Measurements from ENCODE around the gene CORO1C. TPM values are rescaled to one million over a fixed set of nuclear protein-coding genes. Genes with fewer than 3 reads are reported as not detected.
A peak's percentile ranks its signal among the peaks of the same experiment; 100 is the strongest.

Gene CORO1C
- total and polyA plus RNA-seq, 4 donors: 23.2 to 58.6 (median 41.9) TPM

DNA sequence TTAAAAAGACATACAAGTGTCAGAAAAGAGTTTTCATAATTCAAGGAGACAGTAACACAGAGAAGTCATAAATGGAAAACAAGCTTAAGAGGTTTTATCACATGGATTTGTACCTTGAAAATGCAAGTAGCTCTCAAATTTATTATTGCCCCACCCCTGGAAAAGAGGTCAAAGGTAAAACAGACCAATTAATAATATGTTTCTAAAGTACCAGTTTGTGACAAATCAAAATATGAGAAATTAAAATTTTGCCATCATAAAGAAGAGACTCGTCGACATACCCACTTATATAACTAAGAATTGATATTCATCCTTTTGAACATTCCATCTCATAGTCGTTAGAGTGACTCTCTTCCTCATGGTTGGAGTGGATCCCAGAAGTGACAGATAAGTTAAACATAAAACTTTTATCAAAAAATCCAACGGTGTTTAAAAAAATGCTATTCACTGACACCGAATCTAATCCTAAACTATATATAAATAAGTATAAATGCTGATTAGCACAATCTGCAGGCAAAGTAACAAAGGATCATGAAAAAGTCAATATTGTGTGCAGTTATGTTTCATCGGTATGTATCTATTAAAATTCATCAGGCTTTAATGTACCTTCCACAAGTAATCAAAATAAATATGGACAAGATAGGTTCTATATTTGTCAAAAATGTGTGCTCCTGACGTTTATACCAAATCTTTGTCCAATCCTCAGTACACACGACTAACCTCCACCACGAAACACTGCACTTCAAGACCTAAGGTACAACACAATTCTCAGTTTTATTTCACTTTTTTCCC, 2.3 kb downstream of the CORO1C start:
- Histone ChIP-seq H3K27me3 (ENCODE audit: control insufficient read depth in 4 of 4, insufficient read depth in 4 of 4, low read length in 3 of 4) (no peaks in the 10 kb centered on the region), H3K4me1 (ENCODE audit: control insufficient read depth in 4 of 4, insufficient read depth in 4 of 4, low read length in 3 of 4) (peaks cover 4 to 19% (median 11%) of the 10 kb centered on the region in 4 donors), H3K9me3 (ENCODE audit: control insufficient read depth in 4 of 4, low read length in 3 of 4) (no peaks in the 10 kb centered on the region), H3K4me3 (ENCODE audit: low read depth in 1 of 3, low read length in 3 of 3) (no peak overlapping the region), H3K27ac (ENCODE audit: low read depth in 1 of 2, low read length in 2 of 2) (peak overlapping the region in 1 of 2 donors; percentile 98), H3K9ac (ENCODE audit: low read depth in 1 of 2, low read length in 2 of 2) (peak overlapping the region in 1 of 2 donors; percentile 4), H3K36me3 (ENCODE audit: control insufficient read depth in 4 of 4, insufficient read depth in 3 of 4, low read depth in 1 of 4, low read length in 3 of 4) (no peaks in the 10 kb centered on the region)
- no peak for TF ChIP-seq YY1 (IDR thresholded peaks at IDR 0.05)
- no peak for TF ChIP-seq HNF4A (conservative IDR thresholded peaks at IDR 0.05)
- TF ChIP-seq NR2F2 (IDR thresholded peaks at IDR 0.05): no peak
- TF ChIP-seq HNF4G (IDR thresholded peaks at IDR 0.05): no peak
- TF ChIP-seq FOXA2 (IDR thresholded peaks at IDR 0.05): no peak
- no peak for TF ChIP-seq MAX (IDR thresholded peaks at IDR 0.05)
- TF ChIP-seq TAF1 (conservative IDR thresholded peaks at IDR 0.05): no peak
- TF ChIP-seq, protein P1, sequence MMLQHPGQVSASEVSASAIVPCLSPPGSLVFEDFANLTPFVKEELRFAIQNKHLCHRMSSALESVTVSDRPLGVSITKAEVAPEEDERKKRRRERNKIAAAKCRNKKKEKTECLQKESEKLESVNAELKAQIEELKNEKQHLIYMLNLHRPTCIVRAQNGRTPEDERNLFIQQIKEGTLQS (IDR thresholded peaks at IDR 0.05): no peak
- no peak for TF ChIP-seq JUND (IDR thresholded peaks at IDR 0.05)
- no peak for TF ChIP-seq EGR1 (IDR thresholded peaks at IDR 0.05; ENCODE audit: low read depth in 2 of 2)
- TF ChIP-seq, protein P2, sequence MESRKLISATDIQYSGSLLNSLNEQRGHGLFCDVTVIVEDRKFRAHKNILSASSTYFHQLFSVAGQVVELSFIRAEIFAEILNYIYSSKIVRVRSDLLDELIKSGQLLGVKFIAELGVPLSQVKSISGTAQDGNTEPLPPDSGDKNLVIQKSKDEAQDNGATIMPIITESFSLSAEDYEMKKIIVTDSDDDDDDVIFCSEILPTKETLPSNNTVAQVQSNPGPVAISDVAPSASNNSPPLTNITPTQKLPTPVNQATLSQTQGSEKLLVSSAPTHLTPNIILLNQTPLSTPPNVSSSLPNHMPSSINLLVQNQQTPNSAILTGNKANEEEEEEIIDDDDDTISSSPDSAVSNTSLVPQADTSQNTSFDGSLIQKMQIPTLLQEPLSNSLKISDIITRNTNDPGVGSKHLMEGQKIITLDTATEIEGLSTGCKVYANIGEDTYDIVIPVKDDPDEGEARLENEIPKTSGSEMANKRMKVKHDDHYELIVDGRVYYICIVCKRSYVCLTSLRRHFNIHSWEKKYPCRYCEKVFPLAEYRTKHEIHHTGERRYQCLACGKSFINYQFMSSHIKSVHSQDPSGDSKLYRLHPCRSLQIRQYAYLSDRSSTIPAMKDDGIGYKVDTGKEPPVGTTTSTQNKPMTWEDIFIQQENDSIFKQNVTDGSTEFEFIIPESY (IDR thresholded peaks at IDR 0.05): no peak
- no peak for TF ChIP-seq RXRA (IDR thresholded peaks at IDR 0.05)
- 57% methylated on average over 9 of the region's 9 CpGs for WGBS
- DNase-seq (ENCODE audit: low spot score): no peak

DNA sequence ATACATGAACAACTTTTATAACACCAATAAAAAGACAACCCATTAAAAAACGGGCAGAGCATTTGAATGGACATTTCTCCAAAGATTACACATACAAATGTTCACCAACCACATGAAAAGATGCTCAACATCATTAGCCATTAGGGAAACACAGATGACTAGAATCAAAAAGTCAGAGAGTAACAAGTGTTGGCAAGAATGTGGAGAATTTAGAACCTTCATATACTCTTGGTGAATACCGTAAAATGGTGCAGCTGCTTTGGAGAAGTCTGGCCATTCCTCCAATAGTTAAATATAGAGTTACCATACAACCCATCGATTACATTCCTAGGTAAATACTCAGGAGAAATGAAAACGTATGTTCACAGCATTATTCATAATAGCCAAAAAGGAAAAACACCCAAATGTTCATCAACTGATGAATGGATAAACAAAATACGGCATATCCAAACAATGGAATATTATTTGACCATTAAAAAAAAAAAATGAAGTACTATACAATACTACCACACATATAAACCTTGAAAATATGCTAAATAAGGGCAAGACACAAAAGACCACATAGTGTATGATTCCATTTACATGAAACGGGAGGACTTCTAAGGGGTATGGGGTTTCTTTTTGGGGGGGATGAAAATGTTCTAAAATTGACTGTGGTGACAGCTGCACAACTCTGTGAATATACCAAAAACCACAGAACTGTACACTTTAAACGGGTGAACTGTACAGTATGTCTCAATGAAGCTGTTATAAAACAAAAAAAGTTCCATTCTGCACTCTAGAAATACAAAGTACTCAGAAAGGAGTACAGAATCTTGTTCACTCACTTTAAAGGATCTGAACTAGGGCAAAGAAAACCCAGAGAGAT, 3.2 kb downstream of the CORO1C start:
- 84% methylated on average over 7 of the region's 7 CpGs for WGBS
- TF ChIP-seq YY1 (IDR thresholded peaks at IDR 0.05): no peak
- TF ChIP-seq, protein P2 (IDR thresholded peaks at IDR 0.05): no peak
- TF ChIP-seq EGR1 (IDR thresholded peaks at IDR 0.05; ENCODE audit: low read depth in 2 of 2): no peak
- no peak for TF ChIP-seq FOXA2 (IDR thresholded peaks at IDR 0.05)
- no peak for TF ChIP-seq REST (IDR thresholded peaks at IDR 0.05)
- no peak for TF ChIP-seq JUND (IDR thresholded peaks at IDR 0.05)
- no peak for TF ChIP-seq RAD21 (IDR thresholded peaks at IDR 0.05)
- TF ChIP-seq, protein P1 (IDR thresholded peaks at IDR 0.05): no peak
- no peak for TF ChIP-seq FOXA1 (IDR thresholded peaks at IDR 0.05)
- TF ChIP-seq GABPA (IDR thresholded peaks at IDR 0.05 in 1 of 2, conservative IDR thresholded peaks at IDR 0.05 in 1 of 2): no peak
- TF ChIP-seq HNF4A (conservative IDR thresholded peaks at IDR 0.05): no peak
- no peak for TF ChIP-seq HNF4G (IDR thresholded peaks at IDR 0.05)
- TF ChIP-seq MAX (IDR thresholded peaks at IDR 0.05): no peak
- TF ChIP-seq, protein P3, sequence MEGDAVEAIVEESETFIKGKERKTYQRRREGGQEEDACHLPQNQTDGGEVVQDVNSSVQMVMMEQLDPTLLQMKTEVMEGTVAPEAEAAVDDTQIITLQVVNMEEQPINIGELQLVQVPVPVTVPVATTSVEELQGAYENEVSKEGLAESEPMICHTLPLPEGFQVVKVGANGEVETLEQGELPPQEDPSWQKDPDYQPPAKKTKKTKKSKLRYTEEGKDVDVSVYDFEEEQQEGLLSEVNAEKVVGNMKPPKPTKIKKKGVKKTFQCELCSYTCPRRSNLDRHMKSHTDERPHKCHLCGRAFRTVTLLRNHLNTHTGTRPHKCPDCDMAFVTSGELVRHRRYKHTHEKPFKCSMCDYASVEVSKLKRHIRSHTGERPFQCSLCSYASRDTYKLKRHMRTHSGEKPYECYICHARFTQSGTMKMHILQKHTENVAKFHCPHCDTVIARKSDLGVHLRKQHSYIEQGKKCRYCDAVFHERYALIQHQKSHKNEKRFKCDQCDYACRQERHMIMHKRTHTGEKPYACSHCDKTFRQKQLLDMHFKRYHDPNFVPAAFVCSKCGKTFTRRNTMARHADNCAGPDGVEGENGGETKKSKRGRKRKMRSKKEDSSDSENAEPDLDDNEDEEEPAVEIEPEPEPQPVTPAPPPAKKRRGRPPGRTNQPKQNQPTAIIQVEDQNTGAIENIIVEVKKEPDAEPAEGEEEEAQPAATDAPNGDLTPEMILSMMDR (IDR thresholded peaks at IDR 0.05; ENCODE audit: low read depth, low read length, missing input control): no peak
- TF ChIP-seq RXRA (IDR thresholded peaks at IDR 0.05): no peak
- no peak for TF ChIP-seq NR2F2 (IDR thresholded peaks at IDR 0.05)
- no peak for TF ChIP-seq TAF1 (conservative IDR thresholded peaks at IDR 0.05)

More for the DNA sequence above, 3.2 kb downstream of the CORO1C start:
- H3K9me3 ChIP-seq (ENCODE audit: control insufficient read depth in 4 of 4, low read length in 3 of 4): no peaks in the 10 kb centered on the region
- H3K9ac ChIP-seq (ENCODE audit: low read depth in 1 of 2, low read length in 2 of 2): no peak overlapping the region
- H3K27ac ChIP-seq (ENCODE audit: low read depth in 1 of 2, low read length in 2 of 2): no peak overlapping the region
- DNase-seq (ENCODE audit: low spot score): no peak
- no peaks in the 10 kb centered on the region for H3K27me3 ChIP-seq (ENCODE audit: control insufficient read depth in 4 of 4, insufficient read depth in 4 of 4, low read length in 3 of 4)
- peaks cover 4 to 16% (median 10%) of the 10 kb centered on the region in 4 donors for H3K4me1 ChIP-seq (ENCODE audit: control insufficient read depth in 4 of 4, insufficient read depth in 4 of 4, low read length in 3 of 4)
- no peak overlapping the region for H3K4me3 ChIP-seq (ENCODE audit: low read depth in 1 of 3, low read length in 3 of 3)
- no peaks in the 10 kb centered on the region for H3K36me3 ChIP-seq (ENCODE audit: control insufficient read depth in 4 of 4, insufficient read depth in 3 of 4, low read depth in 1 of 4, low read length in 3 of 4)

All from liver (tissue), 9 donors.